HEK293 (cell line): ENCODE measurements around the gene CIAO1.
A peak's percentile ranks its signal among the peaks of the same experiment; 100 is the strongest.

Source experiments
- CTCF ChIA-PET: fragments of 350-600 bp; formaldehyde crosslinking; extraction: SDS; loops from one replicate; lab custom pipeline; 2021; ENCODE audit warnings: antibody characterized with exemption; lab: Yijun Ruan, JAX
- POLR2A ChIA-PET: fragments of 300-600 bp; formaldehyde crosslinking; extraction: SDS; loops from one replicate; lab custom pipeline; 2020; ENCODE audit warnings: antibody characterized with exemption, inconsistent platforms; lab: Yijun Ruan, JAX
- H3K27ac ChIP-seq: fragments of 200-500 bp; sonication (Bioruptor generic); 2 replicates; pipeline ENCODE4 v1.5.1; 2014; ENCODE audit warnings: low read depth, low read length, control low read depth, inconsistent platforms; ENCODE audit errors: extremely low read depth
- H3K36me3 ChIP-seq, 2 experiments: fragments of 200-500 bp in 1 of 2; sonication (Bioruptor generic) in 1 of 2; 1 replicate in 1 of 2; 2 replicates in 1 of 2; pipeline ENCODE4 v1.5.1; 2014 to 2017; ENCODE audit warnings: inconsistent platforms in 2 of 2, low read length in 2 of 2; ENCODE audit not compliant: control insufficient read depth in 2 of 2, insufficient read depth in 1 of 2
- H3K4me1 ChIP-seq: fragments of 200-500 bp; sonication (Bioruptor generic); 2 replicates; pipeline ENCODE4 v1.5.1; 2014; ENCODE audit warnings: mild to moderate bottlenecking, low read length, inconsistent platforms; ENCODE audit not compliant: control insufficient read depth, insufficient read depth
- H3K4me3 ChIP-seq: 2 replicates; pipeline ENCODE4 v1.5.1; 2011; ENCODE audit warnings: low read depth, mild to moderate bottlenecking, control low read depth, low read length, moderate library complexity
- H3K9me3 ChIP-seq: fragments of 200-500 bp; sonication (Bioruptor generic); 2 replicates; pipeline ENCODE4 v1.5.1; 2014; ENCODE audit warnings: low read depth, low read length, inconsistent platforms; ENCODE audit not compliant: control insufficient read depth, insufficient read depth
- KLF7 ChIP-seq: fragments of 450-650 bp; formaldehyde crosslinking; IDR thresholded peaks from 2 replicates; pipeline ENCODE4 v1.5.1; 2016; ENCODE audit warnings: missing biosample characterization, missing genetic modification characterization, borderline replicate concordance
- SCRT2 ChIP-seq: fragments of 450-650 bp; formaldehyde crosslinking; IDR thresholded peaks from 2 replicates; pipeline ENCODE4 v1.5.1; 2016; ENCODE audit warnings: missing biosample characterization, missing genetic modification characterization
- SETDB1 ChIP-seq: IDR thresholded peaks from one replicate; pipeline ENCODE4 v1.6.1; 2017; ENCODE audit warnings: mild to moderate bottlenecking, low read length, moderate library complexity, mixed read lengths; ENCODE audit not compliant: insufficient read length
- ZBTB20 ChIP-seq: fragments of 450-650 bp; formaldehyde crosslinking; IDR thresholded peaks from 2 replicates; pipeline ENCODE4 v1.5.1; 2016; ENCODE audit warnings: missing biosample characterization, missing genetic modification characterization
- ZNF114 ChIP-seq: fragments of 450-650 bp; formaldehyde crosslinking; IDR thresholded peaks from 2 replicates; pipeline ENCODE4 v1.5.0; 2017; ENCODE audit warnings: missing biosample characterization, missing genetic modification characterization
- ZNF24 ChIP-seq: fragments of 450-650 bp; formaldehyde crosslinking; IDR thresholded peaks from 2 replicates; pipeline ENCODE4 v1.5.1; 2016; ENCODE audit warnings: missing biosample characterization, missing genetic modification characterization
- ZNF324 ChIP-seq: fragments of 450-650 bp; formaldehyde crosslinking; IDR thresholded peaks from 2 replicates; pipeline ENCODE4 v1.5.1; 2016; ENCODE audit warnings: missing biosample characterization, missing genetic modification characterization
- ZNF335 ChIP-seq: fragments of 450-650 bp; formaldehyde crosslinking; conservative IDR thresholded peaks from 2 replicates; pipeline ENCODE4 v1.5.1; 2016; ENCODE audit warnings: missing biosample characterization, missing genetic modification characterization
- ZNF404 ChIP-seq: fragments of 450-650 bp; formaldehyde crosslinking; IDR thresholded peaks from 2 replicates; pipeline ENCODE4 v1.5.1; 2017; ENCODE audit warnings: missing biosample characterization, missing genetic modification characterization
- ZNF48 ChIP-seq: fragments of 450-650 bp; formaldehyde crosslinking; IDR thresholded peaks from 2 replicates; pipeline ENCODE4 v1.5.1; 2016; ENCODE audit warnings: missing biosample characterization, missing genetic modification characterization
- ZNF521 ChIP-seq: fragments of 450-650 bp; formaldehyde crosslinking; IDR thresholded peaks from 2 replicates; pipeline ENCODE4 v1.5.1; 2017; ENCODE audit warnings: missing biosample characterization, mild to moderate bottlenecking, missing genetic modification characterization
- ZNF549 ChIP-seq: fragments of 450-650 bp; IDR thresholded peaks from 2 replicates; pipeline ENCODE4 v1.5.1; 2018; ENCODE audit warnings: missing biosample characterization, missing genetic modification characterization, mild to moderate bottlenecking, inconsistent platforms, moderate library complexity
- ZNF623 ChIP-seq: fragments of 450-650 bp; formaldehyde crosslinking; IDR thresholded peaks from 2 replicates; pipeline ENCODE4 v1.5.1; 2016; ENCODE audit warnings: missing biosample characterization, missing genetic modification characterization
- ZNF624 ChIP-seq: fragments of 450-650 bp; formaldehyde crosslinking; IDR thresholded peaks from 2 replicates; pipeline ENCODE4 v1.5.1; 2017; ENCODE audit warnings: missing biosample characterization, missing genetic modification characterization
- ZNF843 ChIP-seq: fragments of 450-650 bp; formaldehyde crosslinking; IDR thresholded peaks from 2 replicates; pipeline ENCODE4 v1.5.1; 2016; ENCODE audit warnings: missing biosample characterization, missing genetic modification characterization
- ZSCAN30 ChIP-seq: fragments of 450-650 bp; IDR thresholded peaks from 2 replicates; pipeline ENCODE4 v1.5.1; 2018; ENCODE audit warnings: missing biosample characterization, mild to moderate bottlenecking, missing genetic modification characterization, moderate library complexity
- TF ChIP-seq, protein P1 (sequence below): fragments of 450-650 bp; formaldehyde crosslinking; IDR thresholded peaks from 2 replicates; pipeline ENCODE4 v1.5.1; 2017; ENCODE audit warnings: missing biosample characterization, missing genetic modification characterization
- TF ChIP-seq, protein P2 (sequence below): fragments of 450-650 bp; IDR thresholded peaks from 2 replicates; pipeline ENCODE4 v1.5.1; 2018; ENCODE audit warnings: missing biosample characterization, mild to moderate bottlenecking, missing genetic modification characterization
- TF ChIP-seq, protein P3 (sequence below): sonication (generic); formaldehyde crosslinking; IDR thresholded peaks from 2 replicates; pipeline ENCODE4 v1.8.1; 2022; ENCODE audit warnings: mild to moderate bottlenecking, moderate library complexity, missing genetic modification reagents
- TF ChIP-seq, protein P4 (sequence below): fragments of 450-650 bp; formaldehyde crosslinking; IDR thresholded peaks from 2 replicates; pipeline ENCODE4 v1.5.1; 2017; ENCODE audit warnings: missing biosample characterization, mild to moderate bottlenecking, missing genetic modification characterization, moderate library complexity
- TF ChIP-seq, protein P5 (sequence below): fragments of 450-650 bp; formaldehyde crosslinking; IDR thresholded peaks from 2 replicates; pipeline ENCODE4 v1.5.1; 2016; ENCODE audit warnings: missing biosample characterization, missing genetic modification characterization, low read depth
- TF ChIP-seq, protein P6 (sequence below): fragments of 450-650 bp; formaldehyde crosslinking; IDR thresholded peaks from 2 replicates; pipeline ENCODE4; 2016; ENCODE audit warnings: missing biosample characterization, missing genetic modification characterization
- TF ChIP-seq, protein P7 (sequence below): fragments of 450-650 bp; formaldehyde crosslinking; IDR thresholded peaks from 2 replicates; pipeline ENCODE4 v1.5.1; 2016; ENCODE audit warnings: missing biosample characterization, missing genetic modification characterization
- TF ChIP-seq, protein P8 (sequence below): fragments of 450-650 bp; formaldehyde crosslinking; IDR thresholded peaks from 2 replicates; pipeline ENCODE4 v1.5.1; 2016; ENCODE audit warnings: missing biosample characterization, missing genetic modification characterization
- TF ChIP-seq, protein P9 (sequence below): fragments of 450-650 bp; formaldehyde crosslinking; IDR thresholded peaks from 2 replicates; pipeline ENCODE4 v1.5.1; 2016; ENCODE audit warnings: missing biosample characterization, missing genetic modification characterization

CIAO1 gene

DNA sequence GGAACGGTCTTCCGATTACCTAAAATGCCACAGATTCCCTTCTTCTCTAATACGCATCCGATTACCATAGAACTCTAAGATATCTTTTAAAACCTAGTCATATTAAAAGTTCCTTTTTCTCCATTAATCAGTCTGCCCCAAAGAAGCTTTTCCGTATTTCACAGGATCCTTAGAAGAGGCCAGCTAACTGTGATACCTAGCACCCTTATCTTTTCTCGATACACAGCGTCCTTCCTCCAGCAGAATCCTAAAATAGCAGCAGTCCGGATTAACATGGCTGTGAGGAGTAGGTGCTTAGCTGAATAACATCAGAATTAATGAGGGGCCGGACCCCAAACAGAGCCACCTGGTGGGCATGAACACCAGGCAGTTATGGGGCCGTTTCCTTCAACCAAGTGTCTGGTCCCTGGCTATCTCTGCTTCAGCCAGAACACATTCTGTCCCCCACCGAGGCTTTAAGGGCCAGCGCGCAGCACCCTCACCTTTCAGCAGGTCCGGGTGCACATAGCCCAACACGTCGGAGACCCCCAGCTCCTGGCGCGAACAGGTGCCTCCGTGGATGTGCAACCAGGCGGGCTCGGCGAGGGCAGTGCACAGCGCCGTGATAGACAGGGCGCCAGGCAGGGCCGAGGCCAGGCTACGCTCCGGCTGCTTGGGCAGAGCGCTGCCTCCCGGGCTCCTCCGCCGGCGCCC lies 1.2 kb upstream of the CIAO1 start:
- Histone ChIP-seq H3K36me3 (peaks cover 10 to 54% of the 10 kb centered on the region in 2 experiments; a peak in 2 of 3 replicates), H3K4me3 (peak overlapping the region; percentile 95), H3K27ac (peak overlapping the region; percentile 67; the same call in 1 of the 2 replicates), H3K4me1 (peaks cover 15% of the 10 kb centered on the region), H3K9me3 (no peaks in the 10 kb centered on the region)
- CTCF ChIA-PET, result interaction anchor here (0.6 to 2.4 kb wide), 13 partner anchors 13 to 272 kb away, joined by 3 to 7 read pairs (median 4); partner anchors contain the start of genes ASTL and STARD7
- POLR2A ChIA-PET, result interaction anchor here (0.6 to 2.1 kb wide), 3 partner anchors 56 to 126 kb away, joined by 3 to 30 read pairs (median 4); partner anchors contain the start of gene STARD7
- TF ChIP-seq ZNF843 (tag by site-specific recombination) (no peak), ZNF114 (tag by site-specific recombination) (no peak), SETDB1 (no peak), ZNF624 (tag by site-specific recombination) (no peak), ZNF623 (tag by site-specific recombination) (no peak), ZNF324 (no peak), ZNF549 (tag by site-specific recombination) (no peak), ZNF24 (tag by site-specific recombination) (no peak), KLF7 (tag by site-specific recombination) (no peak), ZNF48 (tag by site-specific recombination) (no peak), ZBTB20 (tag by site-specific recombination) (peak; percentile 57; the same call in 1 of the 2 replicates), ZSCAN30 (tag by site-specific recombination) (no peak), ZNF335 (tag by site-specific recombination) (peak; percentile 53; the same call in 1 of the 2 replicates), ZNF521 (no peak), ZNF404 (tag by site-specific recombination) (no peak), SCRT2 (tag by site-specific recombination) (0 out of 2 replicates have a peak, but pooled peaks have one; percentile 70)
- TF ChIP-seq, protein P1, sequence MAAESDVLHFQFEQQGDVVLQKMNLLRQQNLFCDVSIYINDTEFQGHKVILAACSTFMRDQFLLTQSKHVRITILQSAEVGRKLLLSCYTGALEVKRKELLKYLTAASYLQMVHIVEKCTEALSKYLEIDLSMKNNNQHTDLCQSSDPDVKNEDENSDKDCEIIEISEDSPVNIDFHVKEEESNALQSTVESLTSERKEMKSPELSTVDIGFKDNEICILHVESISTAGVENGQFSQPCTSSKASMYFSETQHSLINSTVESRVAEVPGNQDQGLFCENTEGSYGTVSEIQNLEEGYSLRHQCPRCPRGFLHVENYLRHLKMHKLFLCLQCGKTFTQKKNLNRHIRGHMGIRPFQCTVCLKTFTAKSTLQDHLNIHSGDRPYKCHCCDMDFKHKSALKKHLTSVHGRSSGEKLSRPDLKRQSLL (tag by site-specific recombination), result no peak
- TF ChIP-seq, protein P2, sequence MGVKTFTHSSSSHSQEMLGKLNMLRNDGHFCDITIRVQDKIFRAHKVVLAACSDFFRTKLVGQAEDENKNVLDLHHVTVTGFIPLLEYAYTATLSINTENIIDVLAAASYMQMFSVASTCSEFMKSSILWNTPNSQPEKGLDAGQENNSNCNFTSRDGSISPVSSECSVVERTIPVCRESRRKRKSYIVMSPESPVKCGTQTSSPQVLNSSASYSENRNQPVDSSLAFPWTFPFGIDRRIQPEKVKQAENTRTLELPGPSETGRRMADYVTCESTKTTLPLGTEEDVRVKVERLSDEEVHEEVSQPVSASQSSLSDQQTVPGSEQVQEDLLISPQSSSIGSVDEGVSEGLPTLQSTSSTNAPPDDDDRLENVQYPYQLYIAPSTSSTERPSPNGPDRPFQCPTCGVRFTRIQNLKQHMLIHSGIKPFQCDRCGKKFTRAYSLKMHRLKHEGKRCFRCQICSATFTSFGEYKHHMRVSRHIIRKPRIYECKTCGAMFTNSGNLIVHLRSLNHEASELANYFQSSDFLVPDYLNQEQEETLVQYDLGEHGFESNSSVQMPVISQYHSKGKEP (tag by site-specific recombination), result no peak
- TF ChIP-seq, protein P3, sequence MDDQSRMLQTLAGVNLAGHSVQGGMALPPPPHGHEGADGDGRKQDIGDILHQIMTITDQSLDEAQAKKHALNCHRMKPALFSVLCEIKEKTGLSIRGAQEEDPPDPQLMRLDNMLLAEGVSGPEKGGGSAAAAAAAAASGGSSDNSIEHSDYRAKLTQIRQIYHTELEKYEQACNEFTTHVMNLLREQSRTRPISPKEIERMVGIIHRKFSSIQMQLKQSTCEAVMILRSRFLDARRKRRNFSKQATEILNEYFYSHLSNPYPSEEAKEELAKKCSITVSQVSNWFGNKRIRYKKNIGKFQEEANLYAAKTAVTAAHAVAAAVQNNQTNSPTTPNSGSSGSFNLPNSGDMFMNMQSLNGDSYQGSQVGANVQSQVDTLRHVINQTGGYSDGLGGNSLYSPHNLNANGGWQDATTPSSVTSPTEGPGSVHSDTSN (CRISPR knock-in tag), result no peak; the same call in 1 of the 2 replicates
- TF ChIP-seq, protein P4, sequence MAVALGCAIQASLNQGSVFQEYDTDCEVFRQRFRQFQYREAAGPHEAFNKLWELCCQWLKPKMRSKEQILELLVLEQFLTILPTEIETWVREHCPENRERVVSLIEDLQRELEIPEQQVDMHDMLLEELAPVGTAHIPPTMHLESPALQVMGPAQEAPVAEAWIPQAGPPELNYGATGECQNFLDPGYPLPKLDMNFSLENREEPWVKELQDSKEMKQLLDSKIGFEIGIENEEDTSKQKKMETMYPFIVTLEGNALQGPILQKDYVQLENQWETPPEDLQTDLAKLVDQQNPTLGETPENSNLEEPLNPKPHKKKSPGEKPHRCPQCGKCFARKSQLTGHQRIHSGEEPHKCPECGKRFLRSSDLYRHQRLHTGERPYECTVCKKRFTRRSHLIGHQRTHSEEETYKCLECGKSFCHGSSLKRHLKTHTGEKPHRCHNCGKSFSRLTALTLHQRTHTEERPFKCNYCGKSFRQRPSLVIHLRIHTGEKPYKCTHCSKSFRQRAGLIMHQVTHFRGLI (tag by site-specific recombination), result no peak
- TF ChIP-seq, protein P5, sequence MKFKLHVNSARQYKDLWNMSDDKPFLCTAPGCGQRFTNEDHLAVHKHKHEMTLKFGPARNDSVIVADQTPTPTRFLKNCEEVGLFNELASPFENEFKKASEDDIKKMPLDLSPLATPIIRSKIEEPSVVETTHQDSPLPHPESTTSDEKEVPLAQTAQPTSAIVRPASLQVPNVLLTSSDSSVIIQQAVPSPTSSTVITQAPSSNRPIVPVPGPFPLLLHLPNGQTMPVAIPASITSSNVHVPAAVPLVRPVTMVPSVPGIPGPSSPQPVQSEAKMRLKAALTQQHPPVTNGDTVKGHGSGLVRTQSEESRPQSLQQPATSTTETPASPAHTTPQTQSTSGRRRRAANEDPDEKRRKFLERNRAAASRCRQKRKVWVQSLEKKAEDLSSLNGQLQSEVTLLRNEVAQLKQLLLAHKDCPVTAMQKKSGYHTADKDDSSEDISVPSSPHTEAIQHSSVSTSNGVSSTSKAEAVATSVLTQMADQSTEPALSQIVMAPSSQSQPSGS (tag by site-specific recombination), result no peak
- TF ChIP-seq, protein P6, sequence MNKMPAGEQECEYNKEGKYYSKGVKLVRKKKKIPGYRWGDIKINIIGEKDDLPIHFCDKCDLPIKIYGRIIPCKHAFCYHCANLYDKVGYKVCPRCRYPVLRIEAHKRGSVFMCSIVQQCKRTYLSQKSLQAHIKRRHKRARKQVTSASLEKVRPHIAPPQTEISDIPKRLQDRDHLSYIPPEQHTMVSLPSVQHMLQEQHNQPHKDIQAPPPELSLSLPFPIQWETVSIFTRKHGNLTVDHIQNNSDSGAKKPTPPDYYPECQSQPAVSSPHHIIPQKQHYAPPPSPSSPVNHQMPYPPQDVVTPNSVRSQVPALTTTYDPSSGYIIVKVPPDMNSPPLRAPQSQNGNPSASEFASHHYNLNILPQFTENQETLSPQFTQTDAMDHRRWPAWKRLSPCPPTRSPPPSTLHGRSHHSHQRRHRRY (tag by site-specific recombination), result no peak
- TF ChIP-seq, protein P7, sequence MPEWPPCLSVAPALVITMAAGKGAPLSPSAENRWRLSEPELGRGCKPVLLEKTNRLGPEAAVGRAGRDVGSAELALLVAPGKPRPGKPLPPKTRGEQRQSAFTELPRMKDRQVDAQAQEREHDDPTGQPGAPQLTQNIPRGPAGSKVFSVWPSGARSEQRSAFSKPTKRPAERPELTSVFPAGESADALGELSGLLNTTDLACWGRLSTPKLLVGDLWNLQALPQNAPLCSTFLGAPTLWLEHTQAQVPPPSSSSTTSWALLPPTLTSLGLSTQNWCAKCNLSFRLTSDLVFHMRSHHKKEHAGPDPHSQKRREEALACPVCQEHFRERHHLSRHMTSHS (tag by site-specific recombination), result no peak
- TF ChIP-seq, protein P8, sequence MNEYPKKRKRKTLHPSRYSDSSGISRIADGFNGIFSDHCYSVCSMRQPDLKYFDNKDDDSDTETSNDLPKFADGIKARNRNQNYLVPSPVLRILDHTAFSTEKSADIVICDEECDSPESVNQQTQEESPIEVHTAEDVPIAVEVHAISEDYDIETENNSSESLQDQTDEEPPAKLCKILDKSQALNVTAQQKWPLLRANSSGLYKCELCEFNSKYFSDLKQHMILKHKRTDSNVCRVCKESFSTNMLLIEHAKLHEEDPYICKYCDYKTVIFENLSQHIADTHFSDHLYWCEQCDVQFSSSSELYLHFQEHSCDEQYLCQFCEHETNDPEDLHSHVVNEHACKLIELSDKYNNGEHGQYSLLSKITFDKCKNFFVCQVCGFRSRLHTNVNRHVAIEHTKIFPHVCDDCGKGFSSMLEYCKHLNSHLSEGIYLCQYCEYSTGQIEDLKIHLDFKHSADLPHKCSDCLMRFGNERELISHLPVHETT (tag by site-specific recombination), result no peak
- TF ChIP-seq, protein P9, sequence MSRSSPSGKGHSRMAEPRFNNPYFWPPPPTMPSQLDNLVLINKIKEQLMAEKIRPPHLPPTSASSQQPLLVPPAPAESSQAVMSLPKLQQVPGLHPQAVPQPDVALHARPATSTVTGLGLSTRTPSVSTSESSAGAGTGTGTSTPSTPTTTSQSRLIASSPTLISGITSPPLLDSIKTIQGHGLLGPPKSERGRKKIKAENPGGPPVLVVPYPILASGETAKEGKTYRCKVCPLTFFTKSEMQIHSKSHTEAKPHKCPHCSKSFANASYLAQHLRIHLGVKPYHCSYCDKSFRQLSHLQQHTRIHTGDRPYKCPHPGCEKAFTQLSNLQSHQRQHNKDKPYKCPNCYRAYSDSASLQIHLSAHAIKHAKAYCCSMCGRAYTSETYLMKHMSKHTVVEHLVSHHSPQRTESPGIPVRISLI (tag by site-specific recombination), result no peak
